GM23338 (cell line): ENCODE data around the gene HBA1. TPM values are rescaled to one million over a fixed set of nuclear protein-coding genes. Genes with fewer than 3 reads are reported as not detected.
"Not testable (repeated sequence)": the region's sequence is repeated elsewhere in the genome, so short reads cannot be mapped to it uniquely, and the experiment has no call there.

Source experiments
- ATAC-seq: fragments of 200-7000 bp; cut with Tn5 transposase; 3 replicates; pipeline ENCODE4 v1.9.1; 2020
- DNase-seq: peaks from one replicate; pipeline ENCODE4 v3.0.0-alpha.2; 2015; ENCODE audit warnings: low spot score
- H2AFZ ChIP-seq: fragments of 200-600 bp; sonication (generic); 2 replicates; pipeline ENCODE4 v1.8.0; 2016; ENCODE audit warnings: antibody characterized with exemption, mild to moderate bottlenecking, moderate library complexity
- H3F3A ChIP-seq: fragments of 200-600 bp; sonication (generic); replicated peaks from 2 replicates; pipeline ENCODE4 v1.8.0; 2017; ENCODE audit warnings: antibody characterized with exemption, mixed run types, low read depth
- H3K27ac ChIP-seq: fragments of 200-600 bp; sonication (generic); 2 replicates; pipeline ENCODE4 v1.6.1; 2016; ENCODE audit warnings: low read depth
- H3K27me3 ChIP-seq: fragments of 200-600 bp; sonication (generic); 2 replicates; pipeline ENCODE4 v1.8.0; 2016; ENCODE audit warnings: mild to moderate bottlenecking, mixed run types, moderate library complexity; ENCODE audit not compliant: insufficient read depth
- H3K36me3 ChIP-seq: fragments of 200-600 bp; sonication (generic); 2 replicates; pipeline ENCODE4 v1.8.0; 2016; ENCODE audit warnings: mild to moderate bottlenecking; ENCODE audit not compliant: insufficient read depth
- H3K4me1 ChIP-seq: fragments of 200-600 bp; sonication (generic); 2 replicates; pipeline ENCODE4 v1.8.0; 2016; ENCODE audit warnings: mild to moderate bottlenecking, moderate library complexity; ENCODE audit not compliant: insufficient read depth
- H3K4me2 ChIP-seq: fragments of 200-600 bp; sonication (generic); 2 replicates; pipeline ENCODE4 v1.7.1; 2017; ENCODE audit warnings: mixed run types
- H3K4me3 ChIP-seq: fragments of 200-600 bp; sonication (generic); 2 replicates; pipeline ENCODE4 v1.6.1; 2016; ENCODE audit warnings: mixed run types
- H3K79me2 ChIP-seq: fragments of 200-600 bp; sonication (generic); replicated peaks from 2 replicates; pipeline ENCODE4 v1.8.0; 2017; ENCODE audit warnings: mild to moderate bottlenecking; ENCODE audit not compliant: insufficient read depth
- H3K9me2 ChIP-seq: fragments of 200-600 bp; sonication (generic); 2 replicates; pipeline ENCODE4 v1.8.0; 2017; ENCODE audit not compliant: insufficient read depth
- H4K20me1 ChIP-seq: fragments of 200-600 bp; sonication (generic); replicated peaks from 2 replicates; pipeline ENCODE4 v1.8.0; 2017; ENCODE audit warnings: mild to moderate bottlenecking; ENCODE audit not compliant: insufficient read depth
- H3K27ac Mint-ChIP-seq: 2 replicates; pipeline ENCODE4 v1.8.0; 2020; ENCODE audit warnings: inconsistent platforms, mild to moderate bottlenecking, moderate library complexity, mixed read lengths
- H3K27me3 Mint-ChIP-seq: 3 replicates; pipeline ENCODE4 v1.8.0; 2022; ENCODE audit warnings: low read depth, mild to moderate bottlenecking, moderate library complexity, mixed read lengths, inconsistent platforms; ENCODE audit not compliant: insufficient read depth, poor library complexity
- H3K36me3 Mint-ChIP-seq: 3 replicates; pipeline ENCODE4 v1.8.0; 2021; ENCODE audit warnings: low read depth, mild to moderate bottlenecking, inconsistent platforms, moderate library complexity, mixed read lengths
- H3K4me1 Mint-ChIP-seq: 3 replicates; pipeline ENCODE4 v1.8.0; 2020; ENCODE audit warnings: mild to moderate bottlenecking, inconsistent platforms, mixed read lengths
- H3K4me3 Mint-ChIP-seq: 3 replicates; pipeline ENCODE4 v1.8.0; 2021; ENCODE audit warnings: moderate library complexity, mild to moderate bottlenecking, inconsistent platforms, mixed read lengths
- H3K9me3 Mint-ChIP-seq: 3 replicates; pipeline ENCODE4 v1.8.0; 2020; ENCODE audit warnings: moderate library complexity, mild to moderate bottlenecking, inconsistent platforms, mixed read lengths
- EZH2 ChIP-seq: fragments of 200-600 bp; sonication (generic); IDR thresholded peaks from one replicate; pipeline ENCODE4 v1.8.0; 2017; ENCODE audit warnings: antibody characterized with exemption, mild to moderate bottlenecking, low read depth; ENCODE audit not compliant: unreplicated experiment
- JUNB ChIP-seq: IDR thresholded peaks from one replicate; pipeline ENCODE4 v1.6.1; 2016; ENCODE audit warnings: antibody characterized with exemption; ENCODE audit not compliant: unreplicated experiment
- ZNF114 ChIP-seq: fragments of 250-450 bp; sonication (Bioruptor Pico); IDR thresholded peaks from 2 replicates; pipeline ENCODE4 v1.5.0; 2020; ENCODE audit warnings: mild to moderate bottlenecking, moderate library complexity
- ZNF331 ChIP-seq: fragments of 250-450 bp; sonication (Bioruptor Pico); IDR thresholded peaks from 2 replicates; pipeline ENCODE4 v1.5.0; 2020; ENCODE audit warnings: low read depth, mild to moderate bottlenecking, moderate library complexity
- polyA plus RNA-seq: library from polyadenylated mRNA; unstranded; fragments of >200 nt; fragmentation: Nextera tagmentation; extraction: Ambion mirVana; gene quantifications from 2 replicates; pipeline ENCODE4 v1.2.1, GENCODE V29; 2016
- total RNA-seq: library from RNA; depleted of rRNA; stranded (reverse); fragments of >200 nt; shearing (Covaris generic); gene quantifications from 2 replicates; pipeline ENCODE4 v1.2.3, GENCODE V29; 2014
- TF ChIP-seq, protein P1 (sequence below): IDR thresholded peaks from 2 replicates; pipeline ENCODE4 v1.6.1; 2016; ENCODE audit warnings: antibody characterized with exemption
- TF ChIP-seq, protein P2 (sequence below), 2 experiments: fragments of 200-600 bp in 1 of 2; sonication (generic) in 1 of 2; conservative IDR thresholded peaks; 2 replicates each; pipeline versions ENCODE4 v1.5.1 to v1.6.1; 2016 to 2017; ENCODE audit warnings: antibody characterized with exemption in 2 of 2, low read depth in 2 of 2, mild to moderate bottlenecking in 2 of 2, moderate library complexity in 1 of 2

HBA1 gene
- total and polyA plus RNA-seq, 2 experiments from 2014 or later = 6.7 TPM; not detected in 1

DNA sequence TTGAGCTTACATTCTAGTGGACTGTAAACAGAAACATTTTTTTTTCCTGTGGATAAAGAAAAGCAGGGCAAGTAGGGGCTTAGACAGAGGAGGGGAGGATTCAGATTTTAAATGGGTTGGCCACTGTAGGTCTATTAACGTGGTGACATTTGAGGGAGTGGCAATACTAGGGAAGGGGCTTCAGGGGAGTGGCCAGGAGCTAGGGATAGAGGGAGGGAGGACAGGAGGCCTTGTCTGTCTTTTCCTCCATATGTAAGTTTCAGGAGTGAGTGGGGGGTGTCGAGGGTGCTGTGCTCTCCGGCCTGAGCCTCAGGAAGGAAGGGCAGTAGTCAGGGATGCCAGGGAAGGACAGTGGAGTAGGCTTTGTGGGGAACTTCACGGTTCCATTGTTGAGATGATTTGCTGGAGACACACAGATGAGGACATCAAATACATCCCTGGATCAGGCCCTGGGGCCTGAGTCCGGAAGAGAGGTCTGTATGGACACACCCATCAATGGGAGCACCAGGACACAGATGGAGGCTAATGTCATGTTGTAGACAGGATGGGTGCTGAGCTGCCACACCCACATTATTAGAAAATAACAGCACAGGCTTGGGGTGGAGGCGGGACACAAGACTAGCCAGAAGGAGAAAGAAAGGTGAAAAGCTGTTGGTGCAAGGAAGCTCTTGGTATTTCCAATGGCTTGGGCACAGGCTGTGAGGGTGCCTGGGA is 17.2 kb upstream of the HBA1 start:
- H3K27ac ChIP-seq = no peak overlapping the region
- Mint-ChIP-seq H3K4me3 (no peak overlapping the region; the same call in 2 of the 3 replicates), H3K27ac (no peak overlapping the region), H3K4me1 (peaks cover 5% of the 10 kb centered on the region; the same call in 2 of the 3 replicates), H3K9me3 (peaks cover 4% of the 10 kb centered on the region; the same call in 1 of the 3 replicates), H3K27me3 (peaks cover 32% of the 10 kb centered on the region), H3K36me3 (no peaks in the 10 kb centered on the region)
- TF ChIP-seq, protein P1, sequence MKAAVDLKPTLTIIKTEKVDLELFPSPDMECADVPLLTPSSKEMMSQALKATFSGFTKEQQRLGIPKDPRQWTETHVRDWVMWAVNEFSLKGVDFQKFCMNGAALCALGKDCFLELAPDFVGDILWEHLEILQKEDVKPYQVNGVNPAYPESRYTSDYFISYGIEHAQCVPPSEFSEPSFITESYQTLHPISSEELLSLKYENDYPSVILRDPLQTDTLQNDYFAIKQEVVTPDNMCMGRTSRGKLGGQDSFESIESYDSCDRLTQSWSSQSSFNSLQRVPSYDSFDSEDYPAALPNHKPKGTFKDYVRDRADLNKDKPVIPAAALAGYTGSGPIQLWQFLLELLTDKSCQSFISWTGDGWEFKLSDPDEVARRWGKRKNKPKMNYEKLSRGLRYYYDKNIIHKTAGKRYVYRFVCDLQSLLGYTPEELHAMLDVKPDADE = no peak
- TF ChIP-seq, protein P2, sequence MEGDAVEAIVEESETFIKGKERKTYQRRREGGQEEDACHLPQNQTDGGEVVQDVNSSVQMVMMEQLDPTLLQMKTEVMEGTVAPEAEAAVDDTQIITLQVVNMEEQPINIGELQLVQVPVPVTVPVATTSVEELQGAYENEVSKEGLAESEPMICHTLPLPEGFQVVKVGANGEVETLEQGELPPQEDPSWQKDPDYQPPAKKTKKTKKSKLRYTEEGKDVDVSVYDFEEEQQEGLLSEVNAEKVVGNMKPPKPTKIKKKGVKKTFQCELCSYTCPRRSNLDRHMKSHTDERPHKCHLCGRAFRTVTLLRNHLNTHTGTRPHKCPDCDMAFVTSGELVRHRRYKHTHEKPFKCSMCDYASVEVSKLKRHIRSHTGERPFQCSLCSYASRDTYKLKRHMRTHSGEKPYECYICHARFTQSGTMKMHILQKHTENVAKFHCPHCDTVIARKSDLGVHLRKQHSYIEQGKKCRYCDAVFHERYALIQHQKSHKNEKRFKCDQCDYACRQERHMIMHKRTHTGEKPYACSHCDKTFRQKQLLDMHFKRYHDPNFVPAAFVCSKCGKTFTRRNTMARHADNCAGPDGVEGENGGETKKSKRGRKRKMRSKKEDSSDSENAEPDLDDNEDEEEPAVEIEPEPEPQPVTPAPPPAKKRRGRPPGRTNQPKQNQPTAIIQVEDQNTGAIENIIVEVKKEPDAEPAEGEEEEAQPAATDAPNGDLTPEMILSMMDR (conservative IDR thresholded peaks at IDR 0.05; ENCODE audit: low read depth in 2 of 2) = no peak
- no peak for TF ChIP-seq EZH2
- no peak for TF ChIP-seq JUNB
- TF ChIP-seq ZNF114 (CRISPR knock-in tag) = no peak
- no peak for TF ChIP-seq ZNF331 (CRISPR knock-in tag)
- H3K4me2 ChIP-seq = no peak overlapping the region
- H3K27me3 ChIP-seq = peaks cover 65% of the 10 kb centered on the region
- no peaks in the 10 kb centered on the region for H3K36me3 ChIP-seq
- peaks cover 3% of the 10 kb centered on the region; the same call in 1 of the 2 replicates for H4K20me1 ChIP-seq
- no peak overlapping the region; the same call in 1 of the 2 replicates for H2AFZ ChIP-seq
- no peak overlapping the region for H3K4me3 ChIP-seq
- H3K9me2 ChIP-seq = no peaks in the 10 kb centered on the region
- H3K79me2 ChIP-seq = no peaks in the 10 kb centered on the region
- H3K4me1 ChIP-seq = peaks cover 5% of the 10 kb centered on the region; the same call in 1 of the 2 replicates
- no peak for ATAC-seq
- 0 out of 2 replicates have a peak, but pooled peaks cover 6% of the 10 kb centered on the region for H3F3A ChIP-seq
- DNase-seq = no peak

DNA sequence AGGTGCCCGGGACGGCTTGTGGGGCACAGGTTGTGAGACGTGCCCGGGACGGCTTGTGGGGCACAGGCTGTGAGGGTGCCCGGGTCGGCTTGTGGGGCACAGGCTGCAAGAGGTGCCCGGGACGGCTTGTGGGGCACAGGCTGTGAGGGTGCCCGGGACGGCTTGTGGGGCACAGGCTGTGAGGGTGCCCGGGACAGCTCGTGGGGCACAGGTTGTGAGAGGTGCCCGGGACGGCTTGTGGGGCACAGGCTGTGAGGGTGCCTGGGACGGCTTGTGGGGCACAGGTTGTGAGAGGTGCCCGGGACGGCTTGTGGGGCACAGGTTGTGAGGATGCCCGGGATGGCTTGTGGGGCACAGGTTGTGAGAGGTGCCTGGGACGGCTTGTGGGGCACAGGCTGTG is 16.2 kb upstream of the HBA1 start:
- H3K4me3 ChIP-seq, H3K9me3 Mint-ChIP-seq, H3K4me3 Mint-ChIP-seq, H3K27ac ChIP-seq, H3K9me2 ChIP-seq, H3K79me2 ChIP-seq, H3K36me3 Mint-ChIP-seq, H3K4me1 Mint-ChIP-seq, DNase-seq, H3K36me3 ChIP-seq, H3K4me2 ChIP-seq, H2AFZ ChIP-seq, ATAC-seq, H4K20me1 ChIP-seq, H3K27ac Mint-ChIP-seq, H3K4me1 ChIP-seq, H3F3A ChIP-seq: not testable (repeated sequence)
- H3K27me3 ChIP-seq = peaks cover 60% of the 10 kb centered on the region
- peaks cover 26% of the 10 kb centered on the region for H3K27me3 Mint-ChIP-seq
